ENCODE measurements around the gene DLK2. TPM values are rescaled to one million over a fixed set of nuclear protein-coding genes. Genes with fewer than 3 reads are reported as not detected.
"Not testable (repeated sequence)": the region's sequence is repeated elsewhere in the genome, so short reads cannot be mapped to it uniquely, and the experiment has no call there.

The DLK2 gene
- total RNA-seq, 4 donors from 2014 or later: not detected

DNA sequence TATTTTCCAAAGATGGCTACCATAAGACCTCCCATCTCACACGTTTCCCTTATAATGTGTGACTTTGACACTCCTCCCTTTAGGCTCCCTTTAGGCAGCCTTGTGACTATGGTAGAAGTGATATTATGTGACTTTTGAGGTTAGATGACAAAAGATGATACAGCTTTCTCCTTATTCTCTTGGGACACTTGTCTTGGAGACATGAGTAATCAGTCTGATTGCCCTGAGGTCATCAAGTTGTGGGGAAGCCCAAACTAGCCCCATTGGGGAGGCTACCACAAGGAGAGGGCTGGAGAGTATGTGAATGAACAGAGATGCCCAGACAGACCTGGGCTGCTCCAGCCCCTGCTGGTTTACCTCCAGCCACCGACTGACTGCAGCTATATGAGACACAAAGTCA lies 10.6 kb upstream of the DLK2 start:
- no peaks in the 10 kb centered on the region for H3K9me3 ChIP-seq
- no peaks in the 10 kb centered on the region for H3K4me1 ChIP-seq
- no peak overlapping the region for H3K27ac ChIP-seq
- no peak for DNase-seq
- H3K36me3 ChIP-seq: no peaks in the 10 kb centered on the region
- H3K4me3 ChIP-seq: no peak overlapping the region
- TF ChIP-seq, protein P1, sequence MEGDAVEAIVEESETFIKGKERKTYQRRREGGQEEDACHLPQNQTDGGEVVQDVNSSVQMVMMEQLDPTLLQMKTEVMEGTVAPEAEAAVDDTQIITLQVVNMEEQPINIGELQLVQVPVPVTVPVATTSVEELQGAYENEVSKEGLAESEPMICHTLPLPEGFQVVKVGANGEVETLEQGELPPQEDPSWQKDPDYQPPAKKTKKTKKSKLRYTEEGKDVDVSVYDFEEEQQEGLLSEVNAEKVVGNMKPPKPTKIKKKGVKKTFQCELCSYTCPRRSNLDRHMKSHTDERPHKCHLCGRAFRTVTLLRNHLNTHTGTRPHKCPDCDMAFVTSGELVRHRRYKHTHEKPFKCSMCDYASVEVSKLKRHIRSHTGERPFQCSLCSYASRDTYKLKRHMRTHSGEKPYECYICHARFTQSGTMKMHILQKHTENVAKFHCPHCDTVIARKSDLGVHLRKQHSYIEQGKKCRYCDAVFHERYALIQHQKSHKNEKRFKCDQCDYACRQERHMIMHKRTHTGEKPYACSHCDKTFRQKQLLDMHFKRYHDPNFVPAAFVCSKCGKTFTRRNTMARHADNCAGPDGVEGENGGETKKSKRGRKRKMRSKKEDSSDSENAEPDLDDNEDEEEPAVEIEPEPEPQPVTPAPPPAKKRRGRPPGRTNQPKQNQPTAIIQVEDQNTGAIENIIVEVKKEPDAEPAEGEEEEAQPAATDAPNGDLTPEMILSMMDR (IDR thresholded peaks at IDR 0.05): no peak
- TF ChIP-seq POLR2A (IDR thresholded peaks at IDR 0.05): no peak
- no peaks in the 10 kb centered on the region for H3K27me3 ChIP-seq

DNA sequence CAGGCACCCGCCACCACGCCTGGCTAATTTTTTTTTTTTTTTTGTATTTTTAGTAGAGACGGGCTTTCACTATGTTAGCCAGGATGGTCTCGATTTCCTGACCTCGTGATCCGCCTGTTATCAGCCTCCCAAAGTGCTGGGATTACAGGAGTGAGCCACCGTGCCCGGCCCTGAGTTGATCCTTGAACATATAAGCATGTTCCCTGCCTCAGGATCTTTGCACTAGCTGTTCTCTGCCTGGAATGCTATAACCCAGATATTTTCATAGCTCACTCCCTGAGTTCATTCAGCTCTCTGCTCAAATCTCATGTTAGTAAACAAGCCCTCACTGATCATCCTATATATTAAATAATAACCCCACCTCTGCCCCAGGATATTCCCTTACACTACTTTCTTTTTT lies 9.0 kb upstream of the DLK2 start:
- H3K27ac ChIP-seq: no peak overlapping the region
- no peaks in the 10 kb centered on the region for H3K36me3 ChIP-seq
- no peak for DNase-seq
- TF ChIP-seq, protein P1 (IDR thresholded peaks at IDR 0.05): no peak
- TF ChIP-seq POLR2A (IDR thresholded peaks at IDR 0.05): no peak
- no peaks in the 10 kb centered on the region for H3K9me3 ChIP-seq
- H3K4me1 ChIP-seq: no peaks in the 10 kb centered on the region
- H3K27me3 ChIP-seq: no peaks in the 10 kb centered on the region
- no peak overlapping the region for H3K4me3 ChIP-seq

DNA sequence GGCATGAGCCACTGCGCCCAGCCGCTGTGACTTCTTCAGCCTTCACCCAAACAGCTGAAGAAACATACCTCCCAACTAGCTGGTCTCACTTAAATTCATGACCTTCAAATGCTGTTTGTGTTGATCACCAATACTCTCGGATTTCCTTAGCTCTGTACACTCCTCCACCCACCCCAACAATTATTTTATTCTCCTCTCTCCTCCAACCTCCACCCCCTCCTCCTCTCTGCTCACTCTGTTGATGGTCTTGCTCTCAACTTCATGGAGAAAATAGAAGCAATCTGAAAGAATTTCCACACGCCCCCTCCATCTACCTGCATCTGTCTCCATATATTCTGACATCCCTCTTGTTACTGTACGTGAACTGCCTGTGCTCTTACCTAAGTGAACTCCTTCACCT lies 6.6 kb upstream of the DLK2 start:
- H3K9me3 ChIP-seq: no peaks in the 10 kb centered on the region
- H3K27ac ChIP-seq: no peak overlapping the region
- TF ChIP-seq, protein P1 (IDR thresholded peaks at IDR 0.05): no peak
- no peak for TF ChIP-seq POLR2A (IDR thresholded peaks at IDR 0.05)
- H3K36me3 ChIP-seq: no peaks in the 10 kb centered on the region
- no peak for DNase-seq
- no peaks in the 10 kb centered on the region for H3K4me1 ChIP-seq
- no peak overlapping the region for H3K4me3 ChIP-seq
- no peaks in the 10 kb centered on the region for H3K27me3 ChIP-seq

GRCh38 chr6:43460032-43460431 lies 4.7 kb upstream of the DLK2 start:
- Histone ChIP-seq H3K27ac (no peak overlapping the region), H3K27me3 (peaks cover 0 to 6% of the 10 kb centered on the region in 2 donors), H3K9me3 (no peaks in the 10 kb centered on the region), H3K36me3 (no peaks in the 10 kb centered on the region), H3K4me3 (no peak overlapping the region), H3K4me1 (peaks cover 0 to 14% (median 3%) of the 10 kb centered on the region in 4 donors)
- TF ChIP-seq, protein P1 (IDR thresholded peaks at IDR 0.05): no peak
- no peak for TF ChIP-seq POLR2A (IDR thresholded peaks at IDR 0.05)
- DNase-seq: no peak

GRCh38 chr6:43459535-43459934 lies 4.2 kb upstream of the DLK2 start:
- TF ChIP-seq POLR2A (IDR thresholded peaks at IDR 0.05): no peak
- TF ChIP-seq, protein P1 (IDR thresholded peaks at IDR 0.05): no peak
- DNase-seq: no peak
- no peaks in the 10 kb centered on the region for H3K9me3 ChIP-seq
- H3K27me3 ChIP-seq: peaks cover 0 to 6% of the 10 kb centered on the region in 2 donors
- H3K4me3 ChIP-seq: no peak overlapping the region
- H3K36me3 ChIP-seq: no peaks in the 10 kb centered on the region
- H3K27ac ChIP-seq: no peak overlapping the region
- H3K4me1 ChIP-seq: peaks cover 0 to 19% (median 3%) of the 10 kb centered on the region in 4 donors

DNA sequence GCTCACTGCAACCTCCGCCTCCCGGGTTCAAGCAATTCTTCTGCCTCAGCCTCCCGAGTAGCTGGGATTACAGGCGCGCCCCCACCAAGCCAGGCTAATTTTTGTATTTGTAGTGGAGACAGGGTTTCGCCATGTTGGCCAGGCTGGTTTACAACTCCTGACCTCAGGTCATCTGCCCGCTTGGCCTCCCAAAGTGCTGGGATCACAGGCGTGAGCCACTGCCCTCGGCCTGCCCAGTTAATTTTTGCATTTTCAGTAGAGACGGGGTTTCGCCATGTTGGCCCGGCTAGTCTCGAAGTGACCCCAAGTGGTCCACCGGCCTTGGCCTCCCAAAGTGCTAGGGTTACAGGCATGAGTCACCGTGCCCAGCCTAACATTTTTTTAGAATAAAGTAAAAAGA lies 2.8 kb upstream of the DLK2 start:
- H3K9me3 ChIP-seq, H3K36me3 ChIP-seq, H3K27me3 ChIP-seq, DNase-seq, H3K27ac ChIP-seq, H3K4me3 ChIP-seq: not testable (repeated sequence)
- peaks cover 0 to 21% (median 3%) of the 10 kb centered on the region in 4 donors for H3K4me1 ChIP-seq
